Lower leg skin (tissue), 3 donors: ENCODE measurements around the gene ABR.

ENCODE experiments used
- POLR2A ChIP-seq, 2 donors: fragments of 450-650 bp; IDR thresholded peaks; one replicate each; pipeline ENCODE4 v1.6.1; 2016 to 2017; ENCODE audit warnings: antibody characterized with exemption in 2 of 2, mild to moderate bottlenecking in 1 of 2, moderate library complexity in 1 of 2
- TF ChIP-seq, protein P1 (sequence below), 3 donors: fragments of 450-650 bp; IDR thresholded peaks; one replicate each; pipeline ENCODE4 v1.5.1; 2016; ENCODE audit warnings: antibody characterized with exemption in 3 of 3, mild to moderate bottlenecking in 3 of 3, moderate library complexity in 2 of 3

DNA sequence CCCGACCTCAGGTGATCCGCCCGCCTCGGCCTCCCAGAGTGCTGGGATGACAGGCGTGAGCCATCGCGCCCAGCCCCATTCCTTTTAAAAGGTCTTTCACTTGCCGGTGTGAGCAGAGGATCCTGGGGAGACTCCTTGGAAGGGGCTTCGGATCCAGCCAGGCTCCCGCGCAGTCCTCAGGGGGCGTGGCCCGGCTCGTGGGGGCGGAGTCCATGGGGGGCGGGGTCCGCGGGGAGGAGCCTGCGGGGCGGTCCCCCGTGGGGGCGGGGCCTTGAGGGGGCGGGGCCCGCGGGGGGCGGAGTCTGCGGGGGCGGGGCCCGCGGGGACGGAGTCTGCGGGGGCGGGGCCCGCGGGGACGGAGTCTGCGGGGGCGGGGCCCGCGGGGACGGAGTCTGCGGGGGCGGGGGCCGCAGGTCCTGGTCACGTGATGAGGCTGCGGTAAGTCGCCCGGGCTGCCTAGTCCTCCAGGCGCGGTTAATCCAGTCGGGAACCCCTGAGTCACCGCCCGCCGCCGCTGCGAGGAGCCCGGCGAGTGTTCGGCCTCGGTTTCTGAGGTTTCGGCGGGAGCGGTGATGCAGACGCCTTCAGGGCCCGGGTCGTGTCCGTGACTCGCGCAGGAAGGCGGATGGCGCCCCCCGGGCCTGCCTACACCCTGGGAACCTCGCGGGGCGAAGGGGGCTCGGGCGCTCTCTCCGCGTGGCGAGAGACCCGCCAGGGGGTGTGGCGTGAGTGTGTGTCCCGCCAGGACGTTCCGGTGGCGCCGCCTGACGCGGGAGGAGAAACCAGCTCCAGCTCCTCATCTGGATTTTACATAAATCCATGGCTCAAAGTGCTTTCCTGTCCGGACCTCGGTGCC, 23.6 kb upstream of the ABR start:
- TF ChIP-seq, protein P1, sequence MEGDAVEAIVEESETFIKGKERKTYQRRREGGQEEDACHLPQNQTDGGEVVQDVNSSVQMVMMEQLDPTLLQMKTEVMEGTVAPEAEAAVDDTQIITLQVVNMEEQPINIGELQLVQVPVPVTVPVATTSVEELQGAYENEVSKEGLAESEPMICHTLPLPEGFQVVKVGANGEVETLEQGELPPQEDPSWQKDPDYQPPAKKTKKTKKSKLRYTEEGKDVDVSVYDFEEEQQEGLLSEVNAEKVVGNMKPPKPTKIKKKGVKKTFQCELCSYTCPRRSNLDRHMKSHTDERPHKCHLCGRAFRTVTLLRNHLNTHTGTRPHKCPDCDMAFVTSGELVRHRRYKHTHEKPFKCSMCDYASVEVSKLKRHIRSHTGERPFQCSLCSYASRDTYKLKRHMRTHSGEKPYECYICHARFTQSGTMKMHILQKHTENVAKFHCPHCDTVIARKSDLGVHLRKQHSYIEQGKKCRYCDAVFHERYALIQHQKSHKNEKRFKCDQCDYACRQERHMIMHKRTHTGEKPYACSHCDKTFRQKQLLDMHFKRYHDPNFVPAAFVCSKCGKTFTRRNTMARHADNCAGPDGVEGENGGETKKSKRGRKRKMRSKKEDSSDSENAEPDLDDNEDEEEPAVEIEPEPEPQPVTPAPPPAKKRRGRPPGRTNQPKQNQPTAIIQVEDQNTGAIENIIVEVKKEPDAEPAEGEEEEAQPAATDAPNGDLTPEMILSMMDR (IDR thresholded peaks at IDR 0.05), result no peak
- TF ChIP-seq POLR2A (IDR thresholded peaks at IDR 0.05), result no peak
